GM10847 (cell line): ENCODE data around the gene ALCAM.

Experiments used
- POLR2A ChIP-seq: IDR thresholded peaks from 2 replicates; pipeline ENCODE4 v1.6.1; 2011; ENCODE audit not compliant: insufficient read length; ENCODE audit errors: extremely low read depth

The ALCAM gene

DNA sequence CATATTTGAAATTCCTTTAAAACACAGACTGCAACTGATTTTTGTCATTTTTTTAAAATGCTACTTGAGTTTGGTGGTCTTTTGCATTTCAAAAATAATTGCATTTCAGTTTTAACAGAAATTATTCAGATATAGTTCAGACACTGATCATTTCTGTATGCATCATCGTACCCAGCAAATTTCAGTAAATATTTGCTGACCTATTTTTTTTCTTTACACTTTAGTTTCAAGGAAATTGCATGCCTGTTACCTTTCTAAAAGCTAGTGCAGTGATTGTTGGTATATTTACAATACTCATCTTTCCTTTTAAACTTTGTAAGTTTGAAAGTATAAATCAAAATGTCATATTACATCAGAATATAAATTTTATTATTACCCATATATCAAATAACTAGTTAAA is 32.4 kb downstream of the ALCAM start:
- no peak for TF ChIP-seq POLR2A

DNA sequence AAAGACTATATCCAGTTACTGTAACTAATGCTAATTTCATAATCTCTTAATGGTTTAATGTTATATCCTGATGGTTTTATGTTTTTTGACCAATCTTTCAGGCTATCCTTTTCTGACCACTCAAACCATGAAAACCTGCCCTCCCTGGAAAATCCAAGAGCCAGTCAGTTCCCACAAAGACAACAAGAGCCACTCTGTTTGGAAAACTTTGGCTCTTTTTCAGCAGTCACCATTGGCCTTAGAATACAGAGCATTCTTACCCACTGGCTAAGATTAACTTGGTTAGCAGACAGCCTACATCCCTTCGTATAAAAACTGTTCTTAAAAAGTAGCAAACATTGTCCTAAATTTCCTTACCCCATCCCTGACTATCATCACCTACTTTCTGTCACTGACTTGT is 32.9 kb downstream of the ALCAM start:
- TF ChIP-seq POLR2A, result no peak

DNA sequence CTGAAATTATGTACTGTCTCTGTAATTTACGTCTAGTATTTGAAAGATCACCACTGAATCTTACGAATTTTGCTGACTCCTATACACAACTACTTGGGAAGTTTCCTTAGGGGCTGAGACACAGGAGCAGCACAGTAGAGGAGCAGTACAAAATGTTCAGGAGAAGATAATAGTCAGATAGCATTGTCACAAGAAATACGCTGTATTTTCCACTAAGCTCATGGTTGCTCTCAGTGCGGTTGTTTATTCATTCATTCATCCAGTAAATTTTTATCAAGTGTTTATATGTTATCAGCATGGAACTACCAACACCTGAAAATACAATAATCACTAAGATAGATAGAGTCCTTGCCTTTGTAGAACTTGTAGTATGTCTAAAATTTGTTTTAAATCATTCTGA is 34.5 kb downstream of the ALCAM start:
- no peak for TF ChIP-seq POLR2A

DNA sequence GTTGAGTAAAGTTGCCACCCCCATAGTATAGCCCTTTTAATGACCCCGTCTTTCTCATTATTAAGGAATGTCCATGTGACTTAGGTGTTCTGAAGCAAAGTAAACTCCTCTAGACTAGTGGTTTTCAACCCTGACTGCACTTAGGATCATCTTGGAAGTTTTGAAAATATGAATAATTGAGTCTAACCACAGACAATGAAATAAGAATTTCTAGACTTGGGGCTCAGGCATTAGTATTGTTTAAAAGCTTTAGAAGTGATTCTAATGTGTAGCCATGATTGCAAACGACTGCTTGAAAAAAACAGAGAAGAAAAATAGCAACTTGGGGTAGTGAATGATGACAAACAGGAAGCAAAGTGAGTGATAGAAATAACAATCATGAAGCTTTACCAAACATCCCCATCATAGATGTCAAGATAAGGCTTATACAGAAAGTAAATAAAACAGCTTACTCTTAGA is 35.0 kb downstream of the ALCAM start:
- TF ChIP-seq POLR2A, result no peak

DNA sequence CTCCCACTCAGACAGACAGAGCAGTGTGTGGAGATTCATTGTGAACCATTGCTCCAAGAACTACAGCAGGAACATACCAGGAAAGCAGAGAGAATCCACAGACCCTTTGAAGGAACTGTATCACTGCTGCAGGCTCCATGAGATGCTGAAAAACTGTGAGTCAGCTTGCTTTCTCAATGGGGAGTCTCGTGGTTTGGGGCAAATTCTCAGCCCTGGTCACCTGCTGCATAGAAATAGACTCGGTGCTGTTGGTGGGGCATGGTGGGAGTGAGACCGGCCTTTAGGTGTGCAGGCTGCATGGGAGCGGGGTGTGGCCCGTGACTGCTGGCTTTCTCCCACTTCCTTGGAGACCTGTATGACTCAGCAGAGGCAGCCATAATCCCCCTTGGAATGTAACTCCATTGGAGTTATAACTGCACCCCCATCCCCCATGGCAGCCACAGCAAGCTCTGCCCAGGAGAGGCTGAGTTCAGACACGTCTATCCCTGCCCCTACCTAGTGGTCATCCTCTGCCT is 35.6 kb downstream of the ALCAM start:
- no peak for TF ChIP-seq POLR2A

DNA sequence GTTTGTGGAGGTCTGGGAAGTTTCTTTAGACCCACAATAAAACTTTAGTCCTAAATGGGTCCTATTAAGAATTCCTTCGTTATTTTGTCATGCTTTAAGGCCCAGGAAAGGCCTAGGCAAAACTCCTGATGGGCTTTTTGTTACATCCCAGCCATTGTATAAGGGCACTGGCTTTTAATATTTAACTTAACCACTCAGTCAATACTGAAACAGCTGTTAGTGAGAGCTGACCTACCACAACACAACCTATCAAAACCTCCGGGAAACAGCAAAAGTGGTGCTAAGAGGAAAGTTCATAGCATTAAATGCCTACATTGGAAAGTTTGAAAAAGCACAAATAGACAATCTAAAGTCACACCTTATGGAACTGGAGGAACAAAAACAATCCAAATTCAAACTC is 39.6 kb downstream of the ALCAM start:
- no peak for TF ChIP-seq POLR2A

DNA sequence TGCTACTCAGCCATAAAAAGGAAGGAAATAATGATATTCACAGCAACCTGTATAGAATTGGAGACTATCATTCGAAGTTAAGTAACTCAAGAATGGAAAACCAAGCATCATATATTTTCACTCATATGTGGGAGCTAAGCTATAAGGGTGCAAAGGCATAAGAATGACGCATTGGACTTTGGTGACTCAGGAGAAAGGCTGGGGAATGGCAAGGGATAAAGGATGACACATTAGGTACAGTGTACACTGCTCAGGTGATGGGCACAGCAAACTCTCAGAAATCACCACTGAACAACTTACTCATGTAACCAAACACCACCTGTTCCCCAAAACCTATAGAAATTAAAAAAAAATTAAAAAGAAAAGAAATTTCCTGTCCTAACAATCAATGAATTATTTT is 42.7 kb downstream of the ALCAM start:
- TF ChIP-seq POLR2A, result no peak

DNA sequence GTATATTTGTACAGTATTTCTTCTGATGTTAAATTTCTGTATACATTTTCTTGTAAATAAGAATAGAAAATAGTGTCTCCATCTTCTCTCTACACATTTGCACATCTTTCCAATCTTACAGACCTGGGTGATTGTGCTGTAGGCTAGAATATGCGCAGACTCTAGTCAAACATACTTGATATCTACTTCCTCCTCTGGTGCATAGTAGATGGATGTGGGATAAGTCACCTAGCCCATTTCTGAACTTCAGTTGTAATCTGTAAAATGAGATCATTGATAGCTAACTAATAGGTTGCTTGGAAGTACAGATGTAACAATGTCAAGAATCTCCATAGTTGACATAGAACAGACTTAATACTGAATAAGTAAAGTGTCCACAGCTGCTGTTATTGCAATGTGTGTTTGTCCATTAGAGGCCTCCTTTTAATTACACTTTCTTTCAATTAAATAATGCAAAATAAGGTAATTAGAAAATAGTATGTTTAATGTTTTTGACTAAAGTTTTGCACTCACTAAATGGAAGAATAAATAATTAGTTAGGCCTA is 46.7 kb downstream of the ALCAM start:
- TF ChIP-seq POLR2A, result no peak

DNA sequence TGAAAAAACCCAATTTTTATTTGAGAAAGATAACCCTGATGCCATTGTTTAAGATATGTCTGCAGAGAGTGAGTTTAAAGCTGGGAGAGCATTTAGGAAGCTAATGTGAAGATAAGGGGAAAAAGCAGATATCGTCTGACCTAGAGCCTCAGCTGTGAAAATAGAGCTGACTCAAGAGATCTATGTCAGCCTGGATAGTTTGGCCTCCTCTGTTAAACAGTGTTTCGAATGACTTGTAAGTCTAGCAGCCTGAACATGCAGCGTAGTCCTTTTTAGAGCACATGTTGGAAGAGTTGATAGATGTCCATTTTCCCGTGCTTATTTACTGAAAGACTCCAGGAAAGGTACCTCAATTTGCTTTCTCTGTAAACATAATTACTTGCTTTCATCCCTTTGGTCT is 48.1 kb downstream of the ALCAM start:
- no peak for TF ChIP-seq POLR2A

DNA sequence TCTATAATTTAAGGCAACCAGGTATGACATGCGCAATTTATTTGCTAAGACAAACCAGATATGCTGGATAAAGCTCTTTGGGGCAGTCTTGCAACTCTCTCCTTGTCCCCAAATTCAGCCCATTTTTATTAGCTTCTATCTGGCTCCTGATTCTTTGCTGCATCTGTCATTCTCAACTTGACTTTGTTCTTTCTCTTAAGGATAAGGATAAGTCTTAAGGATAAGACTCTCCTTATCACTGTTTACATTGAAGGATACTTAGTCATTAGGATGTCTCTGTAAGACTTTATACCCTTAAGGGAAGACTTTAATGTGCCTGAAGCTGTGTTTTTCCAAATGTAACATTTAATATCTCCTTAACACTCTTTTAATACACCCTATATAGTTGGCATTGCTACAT is 49.2 kb downstream of the ALCAM start:
- no peak for TF ChIP-seq POLR2A

DNA sequence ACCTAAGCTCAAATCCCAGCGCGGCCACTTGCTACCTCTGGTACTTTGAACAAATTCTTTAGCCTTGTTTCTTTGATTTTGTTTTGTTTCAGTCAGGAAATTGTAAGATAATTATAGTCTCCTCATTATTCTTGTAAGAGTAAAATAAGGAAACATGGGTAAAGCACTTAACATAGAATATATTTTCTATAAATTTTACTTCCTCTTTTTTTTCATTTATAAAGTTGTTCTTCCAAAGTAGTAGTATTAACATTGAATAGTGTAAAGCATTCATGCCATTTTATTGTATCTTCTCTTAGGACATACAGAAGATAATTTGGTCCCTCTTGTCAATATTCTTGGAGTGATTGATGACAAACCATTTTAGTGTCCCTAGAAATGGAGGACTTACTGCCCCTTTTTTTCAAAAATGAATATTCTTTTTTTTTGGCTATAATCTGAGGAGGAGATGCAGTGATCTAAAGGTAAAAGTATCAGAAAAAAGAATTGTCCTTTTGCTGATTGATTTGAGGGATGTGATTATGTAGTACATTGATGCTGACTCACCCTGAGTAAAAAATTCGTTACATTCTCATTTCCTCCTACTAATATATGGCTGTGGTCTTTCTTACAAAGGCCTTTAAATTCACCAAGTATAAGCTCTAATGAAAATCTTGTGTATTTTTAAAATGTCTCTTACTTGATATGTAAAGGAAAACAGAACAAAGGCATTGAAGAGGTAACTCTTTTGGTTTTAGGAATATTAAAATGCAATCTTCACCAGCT is 51.0 kb downstream of the ALCAM start:
- TF ChIP-seq POLR2A, result no peak

DNA sequence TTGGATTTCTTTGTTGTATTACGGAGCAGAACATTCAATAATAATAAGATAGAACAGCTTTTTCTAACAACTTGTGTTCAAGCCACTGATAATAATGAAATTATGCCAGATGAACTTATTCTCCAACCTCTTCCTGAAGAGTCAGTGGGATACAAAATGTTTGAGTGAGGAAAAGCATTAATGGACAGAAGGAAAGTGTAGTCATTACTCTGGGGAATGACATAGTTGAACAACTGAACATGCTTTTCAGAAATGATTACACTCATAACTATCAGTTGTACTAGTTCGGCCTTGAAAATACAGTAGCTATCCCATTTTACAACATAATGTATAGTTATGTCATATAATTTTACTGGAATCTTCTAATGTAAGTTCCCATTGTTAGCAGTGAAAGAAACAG is 55.9 kb downstream of the ALCAM start:
- TF ChIP-seq POLR2A, result no peak

DNA sequence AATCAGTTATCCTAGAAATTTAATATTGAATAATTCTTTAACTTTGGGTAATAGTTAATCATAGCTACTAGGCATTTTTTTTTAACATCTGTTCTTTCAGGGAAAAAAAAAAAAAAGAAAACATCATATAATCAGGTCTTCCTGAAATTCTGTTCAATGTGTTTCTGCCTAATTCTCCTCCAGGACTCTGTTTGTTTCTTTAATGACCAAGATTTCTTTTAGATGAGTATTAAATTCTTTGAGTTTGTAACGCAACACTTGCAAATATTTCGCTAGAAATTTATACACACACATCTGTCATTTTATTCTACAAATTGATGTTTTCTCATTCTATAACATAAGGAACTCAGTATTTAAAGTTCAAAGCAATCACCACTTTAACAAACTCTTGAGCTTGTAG is 56.7 kb downstream of the ALCAM start:
- TF ChIP-seq POLR2A, result no peak

DNA sequence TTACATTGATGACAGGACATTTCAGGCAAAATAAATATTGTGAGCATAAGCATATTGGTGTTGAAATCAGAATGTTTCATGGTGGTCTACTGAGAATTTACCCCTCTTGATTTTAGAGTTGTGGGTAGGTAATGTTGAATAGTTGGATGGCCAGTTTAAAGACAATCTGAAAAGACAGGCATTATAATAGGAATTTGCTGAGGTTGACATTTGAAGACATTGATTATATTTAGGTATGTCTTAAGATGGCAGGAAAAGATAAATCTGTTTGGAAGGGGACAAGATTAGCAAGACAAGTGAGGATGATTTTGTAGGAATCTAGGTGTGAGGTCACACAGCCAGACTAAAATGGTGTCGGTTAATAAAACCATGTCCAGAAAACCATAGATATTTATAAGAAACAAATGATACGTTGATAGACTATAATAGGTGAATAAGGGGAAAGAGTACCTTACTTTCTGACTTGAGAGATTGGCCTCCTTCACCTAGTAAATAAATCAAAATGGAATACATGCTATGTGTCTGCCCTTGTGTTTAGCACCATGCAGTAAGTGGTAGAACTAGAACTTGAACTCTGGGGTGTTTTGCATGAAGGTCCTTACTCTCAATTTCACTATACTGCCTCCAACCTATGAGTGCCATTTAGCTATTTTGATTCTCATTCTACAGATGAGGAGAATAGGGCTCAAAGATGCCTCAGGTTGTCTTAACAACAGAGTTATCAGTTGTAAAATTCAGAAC is 57.9 kb downstream of the ALCAM start:
- TF ChIP-seq POLR2A, result no peak

DNA sequence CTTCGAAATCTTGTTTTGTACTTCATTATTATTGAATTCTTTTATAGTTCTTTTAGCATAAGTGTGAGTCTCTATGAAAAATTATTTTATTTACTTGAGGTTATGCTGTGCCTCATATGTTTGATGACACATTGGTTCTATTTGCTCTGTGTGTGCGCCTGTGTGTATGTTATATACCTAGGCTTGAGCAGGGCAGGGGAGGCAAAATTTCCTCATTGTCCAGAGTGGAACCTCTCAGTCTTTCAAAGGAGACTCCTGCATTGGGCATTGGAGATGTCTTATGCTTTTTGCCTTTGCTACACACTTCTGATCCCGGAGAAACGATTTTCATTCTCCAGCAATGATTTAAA is 58.4 kb downstream of the ALCAM start:
- TF ChIP-seq POLR2A, result no peak

DNA sequence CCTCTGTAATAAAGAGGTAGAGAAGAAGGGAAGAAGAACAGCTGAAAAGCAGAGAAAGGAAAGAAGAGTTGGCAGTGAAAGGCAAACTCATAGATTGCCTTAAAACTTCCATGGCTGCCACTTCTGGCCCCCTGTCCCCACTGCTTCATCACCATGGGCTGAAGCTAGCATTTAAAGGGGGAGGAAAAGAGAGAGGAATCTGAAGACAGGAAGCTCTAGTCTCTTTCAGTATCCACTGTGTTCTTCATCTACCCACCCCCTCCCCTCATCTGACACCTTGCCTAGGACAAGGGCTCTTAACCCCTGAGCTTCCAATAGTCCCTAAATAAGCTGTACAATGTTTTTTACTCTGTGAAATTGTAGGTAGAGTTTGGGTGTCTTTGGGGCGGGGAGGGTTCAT is 60.6 kb downstream of the ALCAM start:
- TF ChIP-seq POLR2A, result no peak
